NOMO-1 treated with DMSO at 0.1 percent for 48 hours (cell line): ENCODE measurements around the gene CDCA3.
A peak's percentile ranks its signal among the peaks of the same experiment; 100 is the strongest.
"Not testable (repeated sequence)": the region's sequence is repeated elsewhere in the genome, so short reads cannot be mapped to it uniquely, and the experiment has no call there.

Experiments used
- DNase-seq: peaks from one replicate; lab custom pipeline; 2025; ENCODE audit not compliant: unreplicated experiment; lab: John Stamatoyannopoulos, UW

Gene CDCA3

GRCh38 chr12:6873094-6874014 lies 22.3 kb upstream of the CDCA3 start, which contains the start of gene SPSB2:
Gene SPSB2 (minus strand): TSS chr12:6873303. CDS start chr12:6872901, 402 bp downstream.
- peak; percentile 95 for DNase-seq

GRCh38 chr12:6872073-6873048 lies 21.3 kb upstream of the CDCA3 start:
- DNase-seq, result peak; percentile 41

GRCh38 chr12:6871052-6871957 lies 20.2 kb upstream of the CDCA3 start:
- DNase-seq, result no peak

- not testable (repeated sequence) for DNase-seq
Observed at GRCh38 chr12:6870304-6870703, 19.2 kb upstream of the CDCA3 start.

GRCh38 chr12:6869049-6870021 lies 18.2 kb upstream of the CDCA3 start:
- DNase-seq, result peak; percentile 83

GRCh38 chr12:6868211-6869048 lies 17.3 kb upstream of the CDCA3 start:
- peak; percentile 4 for DNase-seq

- peak; percentile 70 for DNase-seq
Observed at GRCh38 chr12:6867413-6868210, 16.5 kb upstream of the CDCA3 start, which contains the start of gene TPI1. Gene TPI1 (plus strand): TSS chr12:6867531. CDS start chr12:6867567, 36 bp downstream.

GRCh38 chr12:6866920-6867412 lies 15.9 kb upstream of the CDCA3 start:
- peak; percentile 69 for DNase-seq

GRCh38 chr12:6866163-6866919 lies 15.3 kb upstream of the CDCA3 start:
- no peak for DNase-seq

- DNase-seq, result not testable (repeated sequence)
Observed at GRCh38 chr12:6865307-6865706, 14.2 kb upstream of the CDCA3 start.

- DNase-seq, result no peak
Observed at GRCh38 chr12:6863586-6864321, 12.7 kb upstream of the CDCA3 start.

- DNase-seq, result no peak
Observed at GRCh38 chr12:6863033-6863432, 11.9 kb upstream of the CDCA3 start.

- no peak for DNase-seq
Observed at GRCh38 chr12:6861391-6861790, 10.3 kb upstream of the CDCA3 start.

- no peak for DNase-seq
Observed at GRCh38 chr12:6860942-6861341, 9.9 kb upstream of the CDCA3 start.

- no peak for DNase-seq
Observed at GRCh38 chr12:6860116-6860515, 9.0 kb upstream of the CDCA3 start.

GRCh38 chr12:6858799-6859198 lies 7.7 kb upstream of the CDCA3 start:
- DNase-seq, result no peak
